K562 (cell line): ENCODE results near the gene SGMS1. TPM values are rescaled to one million over a fixed set of nuclear protein-coding genes. Genes with fewer than 3 reads are reported as not detected.
A peak's percentile ranks its signal among the peaks of the same experiment; 100 is the strongest.

ENCODE experiments used
- BACH1 ChIP-seq: fragments of 200-800 bp; sonication (Bioruptor generic); IDR thresholded peaks from 2 replicates; pipeline ENCODE4 v1.6.1; 2016; ENCODE audit warnings: missing genetic modification characterization, missing compliant biosample characterization
- HNRNPL ChIP-seq: fragments of 200-400 bp; formaldehyde crosslinking; IDR thresholded peaks from 2 replicates; pipeline ENCODE4 v1.6.1; 2017; ENCODE audit warnings: low read depth, mild to moderate bottlenecking, low read length
- HOXB6 ChIP-seq: fragments of 250-450 bp; sonication (Bioruptor Pico); IDR thresholded peaks from 2 replicates; pipeline ENCODE4 v1.5.1; 2022; ENCODE audit warnings: mild to moderate bottlenecking, borderline replicate concordance
- JUN ChIP-seq, 2 experiments: sonication (generic) in 1 of 2; formaldehyde crosslinking in 1 of 2; IDR thresholded peaks; 2 replicates each; pipeline versions ENCODE4 v1.6.1 to v1.8.0; 2012 to 2022; ENCODE audit warnings: borderline replicate concordance in 2 of 2, mild to moderate bottlenecking in 2 of 2, improper control_type of control experiment in 1 of 2, low read depth in 1 of 2, low read length in 1 of 2, missing genetic modification reagents in 1 of 2
- JUND ChIP-seq, 2 experiments: IDR thresholded peaks; 2 replicates in 1 of 2; 3 replicates in 1 of 2; pipeline ENCODE4 v1.6.1; 2011; ENCODE audit warnings: borderline replicate concordance in 2 of 2, low read depth in 2 of 2, low read length in 2 of 2, improper control_type of control experiment in 1 of 2, missing biosample characterization in 1 of 2, missing genetic modification characterization in 1 of 2, missing genetic modification reagents in 1 of 2
- KDM4B ChIP-seq, 2 experiments: fragments of 450-650 bp in 1 of 2; sonication (generic) in 1 of 2; IDR thresholded peaks; 2 replicates each; pipeline ENCODE4 v1.6.1; 2016 to 2017; ENCODE audit warnings: borderline replicate concordance in 2 of 2, antibody characterized with exemption in 1 of 2, low read depth in 1 of 2, mild to moderate bottlenecking in 1 of 2
- MAZ ChIP-seq, 2 experiments: fragments of 450-650 bp in 1 of 2; sonication (generic) in 1 of 2; formaldehyde crosslinking; IDR thresholded peaks in 1 of 2; conservative IDR thresholded peaks in 1 of 2; 2 replicates each; pipeline versions ENCODE4 v1.4.0 to v1.5.0; 2020; ENCODE audit warnings: mild to moderate bottlenecking in 1 of 2, missing genetic modification reagents in 1 of 2
- NCOA1 ChIP-seq: fragments of 450-650 bp; IDR thresholded peaks from 2 replicates; pipeline ENCODE4 v1.6.1; 2016; ENCODE audit warnings: low read depth
- NEUROD1 ChIP-seq: fragments of 150-350 bp; IDR thresholded peaks from 2 replicates; pipeline ENCODE4 v1.6.1; 2014; ENCODE audit warnings: borderline replicate concordance, low read length, low read depth; ENCODE audit not compliant: partially characterized antibody
- PRPF4 ChIP-seq: fragments of 200-400 bp; formaldehyde crosslinking; IDR thresholded peaks from one replicate; pipeline ENCODE4 v1.6.1; 2017; ENCODE audit warnings: low read length, low read depth, mild to moderate bottlenecking; ENCODE audit not compliant: insufficient read depth, poor library complexity, severe bottlenecking
- STAT5A ChIP-seq: IDR thresholded peaks from 2 replicates; pipeline ENCODE4 v1.6.1; 2012; ENCODE audit warnings: low read length, inconsistent platforms, borderline replicate concordance
- ZNF408 ChIP-seq: fragments of 250-450 bp; sonication (Bioruptor Pico); IDR thresholded peaks from 2 replicates; pipeline ENCODE4 v1.4.0; 2020; ENCODE audit warnings: low read depth, mild to moderate bottlenecking, moderate library complexity
- ZNF436 ChIP-seq: fragments of 250-450, 450-650 bp; sonication (Bioruptor Pico); formaldehyde crosslinking; IDR thresholded peaks from 2 replicates; pipeline ENCODE4 v1.7.0; 2020; ENCODE audit warnings: mild to moderate bottlenecking
- ZNF583 ChIP-seq: fragments of 250-450 bp; sonication (Bioruptor Pico); IDR thresholded peaks from 2 replicates; pipeline ENCODE4 v1.4.0; 2020
- ZNF766 ChIP-seq: fragments of 200-800 bp; sonication (Bioruptor generic); conservative IDR thresholded peaks from 2 replicates; pipeline ENCODE4 v1.6.1; 2016; ENCODE audit warnings: missing genetic modification characterization, missing compliant biosample characterization
- polyA plus RNA-seq, 8 experiments: library from polyadenylated mRNA; depleted of rRNA in 4 of 8; stranded (reverse) in 5 of 8; unstranded in 3 of 8; fragments of >200 nt; fragmentation: Nextera tagmentation in 2 of 8; fragmentation: Illumina TruSeq in 1 of 8; extraction: Ambion mirVana in 2 of 8; extraction: Trizol in 1 of 8; gene quantifications; 2 replicates each; pipeline versions ENCODE4 v1.2.1 to v1.2.3, GENCODE V29; 2011 to 2014; ENCODE audit warnings: inconsistent platforms in 1 of 8, missing spikeins in 1 of 8
- total RNA-seq, 7 experiments: library from RNA; depleted of rRNA in 6 of 7; stranded (reverse); fragments of >200 nt in 6 of 7; fragmentation: Illumina TruSeq in 2 of 7; extraction: Trizol in 2 of 7; gene quantifications; 2 replicates each; pipeline versions ENCODE4 v1.2.1 to v1.2.3, GENCODE V29; 2011 to 2021; ENCODE audit warnings: low replicate concordance in 1 of 7
- TF ChIP-seq, protein P1 (sequence below): fragments of 200-800 bp; sonication (Bioruptor generic); IDR thresholded peaks from 2 replicates; pipeline ENCODE4 v1.6.1; 2017; ENCODE audit warnings: missing genetic modification characterization, missing compliant biosample characterization
- TF ChIP-seq, protein P2 (sequence below), 2 experiments: IDR thresholded peaks; 2 replicates each; pipeline ENCODE4 v1.6.1; 2012; ENCODE audit warnings: improper control_type of control experiment in 2 of 2, low read depth in 2 of 2, low read length in 2 of 2, borderline replicate concordance in 1 of 2
- TF ChIP-seq, protein P3 (sequence below): fragments of 450-650 bp; IDR thresholded peaks from 2 replicates; pipeline ENCODE4 v1.6.1; 2018; ENCODE audit not compliant: partially characterized antibody

SGMS1 gene
- total and polyA plus RNA-seq, 9 of the 15 experiments (the other 6 are each of a cell fraction or from before 2014, with no cell fraction given) = 22.6 to 232 (median 82.2) TPM

DNA sequence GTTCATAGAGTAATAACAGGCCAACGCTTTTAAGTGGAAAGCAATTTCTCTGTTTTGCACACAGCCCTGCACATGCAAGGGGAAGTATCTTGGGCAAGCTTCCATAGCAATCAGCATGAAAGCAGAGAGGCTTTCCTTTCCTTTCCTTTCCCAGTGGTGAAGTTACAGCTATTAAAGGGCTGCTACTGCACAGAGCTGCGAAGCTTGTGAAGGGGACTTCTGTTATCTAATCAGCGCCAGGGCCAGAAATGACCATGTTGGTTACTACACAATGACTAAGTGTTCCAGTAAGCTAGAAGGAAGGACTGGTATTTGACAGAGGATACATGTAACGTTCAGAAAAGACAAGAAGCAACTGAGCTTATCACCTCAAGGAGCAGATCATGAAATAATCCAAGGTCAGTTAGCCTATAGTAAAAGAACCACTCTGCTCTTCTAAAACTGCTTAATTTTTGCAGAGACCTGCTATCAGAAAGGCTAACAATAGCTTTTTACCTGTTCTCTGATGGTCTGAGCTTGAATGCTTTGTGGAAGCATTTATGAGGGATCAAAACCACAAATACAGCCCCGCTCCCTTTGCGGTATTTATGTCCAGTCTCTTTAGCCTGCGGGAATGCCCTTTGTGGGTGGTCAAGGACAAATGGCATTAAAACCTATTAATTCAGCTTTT is 45.9 kb downstream of the SGMS1 start (continued):
- TF ChIP-seq NCOA1 = peak; percentile 84; the same call in 1 of the 2 replicates
- TF ChIP-seq, protein P1, sequence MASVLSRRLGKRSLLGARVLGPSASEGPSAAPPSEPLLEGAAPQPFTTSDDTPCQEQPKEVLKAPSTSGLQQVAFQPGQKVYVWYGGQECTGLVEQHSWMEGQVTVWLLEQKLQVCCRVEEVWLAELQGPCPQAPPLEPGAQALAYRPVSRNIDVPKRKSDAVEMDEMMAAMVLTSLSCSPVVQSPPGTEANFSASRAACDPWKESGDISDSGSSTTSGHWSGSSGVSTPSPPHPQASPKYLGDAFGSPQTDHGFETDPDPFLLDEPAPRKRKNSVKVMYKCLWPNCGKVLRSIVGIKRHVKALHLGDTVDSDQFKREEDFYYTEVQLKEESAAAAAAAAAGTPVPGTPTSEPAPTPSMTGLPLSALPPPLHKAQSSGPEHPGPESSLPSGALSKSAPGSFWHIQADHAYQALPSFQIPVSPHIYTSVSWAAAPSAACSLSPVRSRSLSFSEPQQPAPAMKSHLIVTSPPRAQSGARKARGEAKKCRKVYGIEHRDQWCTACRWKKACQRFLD = peak; percentile 46; the same call in 1 of the 2 replicates
- peak; percentile 90 for TF ChIP-seq ZNF766 (CRISPR knock-in tag)
- peak; percentile 88 for TF ChIP-seq JUN (IDR thresholded peaks at IDR 0.05; ENCODE audit: borderline replicate concordance, low read depth, low read length)
- no peak for TF ChIP-seq JUN (CRISPR knock-in tag; IDR thresholded peaks at IDR 0.05; ENCODE audit: borderline replicate concordance)
- peak; percentile 90 for TF ChIP-seq JUND (IDR thresholded peaks at IDR 0.05; ENCODE audit: borderline replicate concordance, low read depth, low read length)
- TF ChIP-seq JUND (tag; IDR thresholded peaks at IDR 0.05; ENCODE audit: borderline replicate concordance, low read depth, low read length) = peak; percentile 84; the same call in 2 of the 3 replicates
- TF ChIP-seq BACH1 (tag) = peak; percentile 73
- 0 out of 2 replicates have a peak, but pooled peaks have one; percentile 8 for TF ChIP-seq ZNF583 (CRISPR knock-in tag)
- peak; percentile 87 for TF ChIP-seq STAT5A
- TF ChIP-seq ZNF436 (CRISPR knock-in tag) = no peak
- TF ChIP-seq, protein P2, sequence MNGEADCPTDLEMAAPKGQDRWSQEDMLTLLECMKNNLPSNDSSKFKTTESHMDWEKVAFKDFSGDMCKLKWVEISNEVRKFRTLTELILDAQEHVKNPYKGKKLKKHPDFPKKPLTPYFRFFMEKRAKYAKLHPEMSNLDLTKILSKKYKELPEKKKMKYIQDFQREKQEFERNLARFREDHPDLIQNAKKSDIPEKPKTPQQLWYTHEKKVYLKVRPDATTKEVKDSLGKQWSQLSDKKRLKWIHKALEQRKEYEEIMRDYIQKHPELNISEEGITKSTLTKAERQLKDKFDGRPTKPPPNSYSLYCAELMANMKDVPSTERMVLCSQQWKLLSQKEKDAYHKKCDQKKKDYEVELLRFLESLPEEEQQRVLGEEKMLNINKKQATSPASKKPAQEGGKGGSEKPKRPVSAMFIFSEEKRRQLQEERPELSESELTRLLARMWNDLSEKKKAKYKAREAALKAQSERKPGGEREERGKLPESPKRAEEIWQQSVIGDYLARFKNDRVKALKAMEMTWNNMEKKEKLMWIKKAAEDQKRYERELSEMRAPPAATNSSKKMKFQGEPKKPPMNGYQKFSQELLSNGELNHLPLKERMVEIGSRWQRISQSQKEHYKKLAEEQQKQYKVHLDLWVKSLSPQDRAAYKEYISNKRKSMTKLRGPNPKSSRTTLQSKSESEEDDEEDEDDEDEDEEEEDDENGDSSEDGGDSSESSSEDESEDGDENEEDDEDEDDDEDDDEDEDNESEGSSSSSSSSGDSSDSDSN (IDR thresholded peaks at IDR 0.05; ENCODE audit: borderline replicate concordance in 1 of 2, low read depth in 2 of 2, low read length in 2 of 2) = peak; percentile 67 to 97; a peak in 3 of 4 replicates
- TF ChIP-seq ZNF408 (CRISPR knock-in tag) = no peak
- TF ChIP-seq KDM4B (IDR thresholded peaks at IDR 0.05; ENCODE audit: borderline replicate concordance in 2 of 2, low read depth in 1 of 2) = no peak
- TF ChIP-seq HOXB6 = no peak
- peak; percentile 88 for TF ChIP-seq NEUROD1
- TF ChIP-seq PRPF4 = no peak
- TF ChIP-seq, protein P3, sequence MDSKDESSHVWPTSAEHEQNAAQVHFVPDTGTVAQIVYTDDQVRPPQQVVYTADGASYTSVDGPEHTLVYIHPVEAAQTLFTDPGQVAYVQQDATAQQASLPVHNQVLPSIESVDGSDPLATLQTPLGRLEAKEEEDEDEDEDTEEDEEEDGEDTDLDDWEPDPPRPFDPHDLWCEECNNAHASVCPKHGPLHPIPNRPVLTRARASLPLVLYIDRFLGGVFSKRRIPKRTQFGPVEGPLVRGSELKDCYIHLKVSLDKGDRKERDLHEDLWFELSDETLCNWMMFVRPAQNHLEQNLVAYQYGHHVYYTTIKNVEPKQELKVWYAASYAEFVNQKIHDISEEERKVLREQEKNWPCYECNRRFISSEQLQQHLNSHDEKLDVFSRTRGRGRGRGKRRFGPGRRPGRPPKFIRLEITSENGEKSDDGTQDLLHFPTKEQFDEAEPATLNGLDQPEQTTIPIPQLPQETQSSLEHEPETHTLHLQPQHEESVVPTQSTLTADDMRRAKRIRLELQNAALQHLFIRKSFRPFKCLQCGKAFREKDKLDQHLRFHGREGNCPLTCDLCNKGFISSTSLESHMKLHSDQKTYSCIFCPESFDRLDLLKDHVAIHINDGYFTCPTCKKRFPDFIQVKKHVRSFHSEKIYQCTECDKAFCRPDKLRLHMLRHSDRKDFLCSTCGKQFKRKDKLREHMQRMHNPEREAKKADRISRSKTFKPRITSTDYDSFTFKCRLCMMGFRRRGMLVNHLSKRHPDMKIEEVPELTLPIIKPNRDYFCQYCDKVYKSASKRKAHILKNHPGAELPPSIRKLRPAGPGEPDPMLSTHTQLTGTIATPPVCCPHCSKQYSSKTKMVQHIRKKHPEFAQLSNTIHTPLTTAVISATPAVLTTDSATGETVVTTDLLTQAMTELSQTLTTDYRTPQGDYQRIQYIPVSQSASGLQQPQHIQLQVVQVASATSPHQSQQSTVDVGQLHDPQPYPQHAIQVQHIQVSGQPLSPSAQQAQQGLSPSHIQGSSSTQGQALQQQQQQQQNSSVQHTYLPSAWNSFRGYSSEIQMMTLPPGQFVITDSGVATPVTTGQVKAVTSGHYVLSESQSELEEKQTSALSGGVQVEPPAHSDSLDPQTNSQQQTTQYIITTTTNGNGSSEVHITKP = peak; percentile 64
- peak in 1 of 2 experiments; percentile 59; a peak in 2 of 4 replicates for TF ChIP-seq MAZ (CRISPR knock-in tag; conservative IDR thresholded peaks at IDR 0.05 in 1 of 2, IDR thresholded peaks at IDR 0.05 in 1 of 2)
- no peak for TF ChIP-seq HNRNPL
